DMS53 (cell line): ENCODE measurements around the gene TMEM132C.

Experiments
- DNase-seq: peaks from one replicate; lab custom pipeline; 2025; lab: John Stamatoyannopoulos, UW

TMEM132C gene

DNA sequence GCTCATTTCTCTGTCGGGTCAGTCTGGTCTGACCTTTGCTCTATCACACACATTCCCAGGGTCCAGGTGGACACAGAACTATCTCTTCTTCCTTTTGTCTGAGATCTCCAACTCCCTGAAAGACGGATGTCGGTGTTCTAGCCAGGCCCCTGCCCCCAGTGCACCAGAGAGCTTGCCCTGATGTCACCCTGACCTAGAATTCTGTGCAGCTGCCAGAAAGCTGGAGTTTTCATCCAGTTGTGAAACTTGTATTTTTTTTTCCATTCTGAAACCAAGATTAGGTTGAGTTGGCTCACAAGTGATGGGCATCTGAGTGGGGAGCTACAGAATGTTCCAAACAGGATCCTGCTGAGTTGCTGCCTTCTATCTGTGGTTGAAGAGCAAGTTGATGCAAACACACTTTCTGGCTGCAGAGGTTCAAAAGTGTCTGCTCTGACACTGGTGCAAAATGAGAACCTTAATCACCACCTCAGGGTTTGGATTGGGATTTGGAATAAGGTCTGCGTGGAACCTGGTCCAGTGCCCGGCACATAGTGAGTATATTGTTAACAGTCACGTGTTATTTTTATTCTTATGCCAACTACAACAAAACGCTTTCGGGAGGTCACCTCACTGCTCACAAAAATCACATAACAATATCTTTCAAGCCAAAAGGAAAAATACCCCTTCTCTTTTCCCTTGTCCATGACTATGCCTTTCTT is 345.3 kb downstream of the TMEM132C start:
- no peak for DNase-seq

GRCh38 chr12:128613837-128614590 is 347.0 kb downstream of the TMEM132C start:
- no peak for DNase-seq

DNA sequence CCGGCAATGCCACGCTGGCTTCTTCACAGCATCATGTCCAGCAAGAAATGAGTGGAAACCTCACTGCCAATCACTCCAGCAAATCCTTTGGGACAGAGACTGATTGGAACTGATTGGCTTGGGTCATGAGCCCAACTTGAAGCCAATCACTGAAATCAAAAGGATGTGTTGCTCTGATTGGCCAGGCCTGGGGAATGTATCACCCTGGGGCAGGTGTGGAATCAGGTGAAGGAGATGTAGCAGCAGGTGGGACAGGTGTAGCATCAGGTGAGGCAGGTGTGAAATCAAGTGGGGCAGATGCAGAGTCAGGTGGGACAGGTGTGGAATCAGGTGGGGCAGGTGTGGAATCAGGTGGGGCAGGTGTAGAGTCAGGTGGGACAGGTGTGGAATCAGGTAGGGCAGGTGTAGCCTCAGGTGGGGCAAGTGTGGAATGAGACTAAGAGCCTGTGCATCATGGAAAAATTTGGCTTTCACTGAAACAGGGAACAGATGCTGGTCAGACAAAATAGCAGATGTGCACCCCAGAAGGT is 350.4 kb downstream of the TMEM132C start:
- DNase-seq: no peak

- no peak for DNase-seq
These were observed 352.3 kb downstream of the TMEM132C start for GRCh38 chr12:128619263-128619662.

- DNase-seq: no peak
These were observed 354.3 kb downstream of the TMEM132C start for GRCh38 chr12:128621304-128621703.

DNA sequence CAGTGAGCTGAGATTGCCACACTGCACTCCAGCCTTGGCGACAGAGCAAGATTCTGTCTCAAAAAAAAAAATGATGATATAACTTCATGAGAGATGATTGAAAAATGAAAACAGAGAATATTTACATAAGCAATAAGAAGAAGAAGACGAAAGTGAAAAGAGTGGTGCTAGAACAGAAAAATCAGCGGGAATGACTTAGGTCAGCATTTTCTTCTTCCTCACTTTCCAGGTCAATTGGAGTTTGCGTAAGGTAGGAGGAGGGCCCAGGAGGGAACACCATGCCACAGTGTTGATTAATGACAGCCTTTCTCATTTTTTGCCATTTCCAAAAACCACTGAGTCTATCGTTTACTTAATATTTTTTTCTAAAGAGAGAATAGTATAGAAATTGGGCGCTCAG is 356.8 kb downstream of the TMEM132C start:
- no peak for DNase-seq

DNA sequence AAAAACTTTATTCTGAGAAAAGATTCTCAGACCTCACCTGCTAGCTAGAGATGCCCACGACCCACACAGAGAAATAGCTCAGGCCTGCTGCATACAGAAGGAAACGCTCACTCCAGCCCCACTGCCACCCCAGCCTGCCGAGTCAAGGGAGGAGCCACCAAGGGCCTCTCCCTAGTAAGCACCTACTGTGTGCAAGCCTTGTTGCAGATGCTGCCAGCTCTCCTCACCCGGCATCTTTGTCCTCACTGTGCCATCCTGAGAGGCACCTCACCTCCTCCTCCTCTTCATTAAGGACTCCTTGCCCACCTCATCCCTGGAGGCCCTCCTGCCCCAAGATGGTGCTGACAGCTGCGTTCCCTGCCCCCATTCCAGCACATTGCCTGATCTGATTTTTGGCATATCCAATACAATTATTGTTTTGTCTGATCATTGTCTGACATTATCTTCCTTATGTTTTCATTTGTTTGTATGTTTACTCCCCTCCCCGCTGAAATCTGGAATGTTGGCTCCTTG is 359.9 kb downstream of the TMEM132C start:
- DNase-seq: no peak

DNA sequence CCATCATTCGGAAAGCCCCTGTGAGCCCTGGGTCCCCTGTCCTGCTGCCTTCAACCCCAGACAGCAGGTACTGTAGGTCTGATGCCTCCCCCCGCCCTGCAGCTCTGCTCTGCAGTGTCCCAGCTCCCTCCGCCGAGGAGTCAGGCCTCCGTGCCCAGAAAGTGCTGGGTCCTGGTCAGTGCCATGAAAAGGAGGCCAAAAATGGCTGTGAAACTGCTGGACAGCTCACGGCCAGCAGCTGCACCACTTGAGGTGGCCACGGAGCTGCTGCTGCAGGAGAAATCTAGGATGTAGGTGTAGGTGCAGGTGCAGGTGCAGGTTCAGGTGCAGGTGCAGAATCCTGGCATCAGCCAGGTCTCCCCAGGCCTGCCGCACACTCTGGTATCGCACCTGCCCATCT is 360.7 kb downstream of the TMEM132C start:
- DNase-seq: no peak

DNA sequence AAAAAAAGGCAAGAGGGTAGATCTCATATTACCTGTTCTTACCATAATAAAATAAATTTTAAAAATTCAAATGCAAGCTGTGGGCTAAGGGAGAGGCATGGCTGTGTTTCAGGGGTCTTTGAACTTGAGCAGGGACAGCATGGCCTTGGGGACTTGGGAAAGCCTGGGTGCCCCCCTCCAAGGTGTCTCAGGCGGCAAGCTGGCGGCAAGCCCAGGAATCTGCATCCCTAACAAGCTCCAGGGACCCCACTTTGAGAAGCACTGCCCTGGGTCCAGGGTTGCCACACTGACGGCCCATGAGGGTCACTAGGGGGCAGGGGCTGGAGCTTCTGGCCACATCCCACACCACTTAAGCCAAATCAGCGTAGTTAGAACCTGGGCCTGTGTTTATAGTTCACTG is 363.0 kb downstream of the TMEM132C start:
- DNase-seq: no peak

DNA sequence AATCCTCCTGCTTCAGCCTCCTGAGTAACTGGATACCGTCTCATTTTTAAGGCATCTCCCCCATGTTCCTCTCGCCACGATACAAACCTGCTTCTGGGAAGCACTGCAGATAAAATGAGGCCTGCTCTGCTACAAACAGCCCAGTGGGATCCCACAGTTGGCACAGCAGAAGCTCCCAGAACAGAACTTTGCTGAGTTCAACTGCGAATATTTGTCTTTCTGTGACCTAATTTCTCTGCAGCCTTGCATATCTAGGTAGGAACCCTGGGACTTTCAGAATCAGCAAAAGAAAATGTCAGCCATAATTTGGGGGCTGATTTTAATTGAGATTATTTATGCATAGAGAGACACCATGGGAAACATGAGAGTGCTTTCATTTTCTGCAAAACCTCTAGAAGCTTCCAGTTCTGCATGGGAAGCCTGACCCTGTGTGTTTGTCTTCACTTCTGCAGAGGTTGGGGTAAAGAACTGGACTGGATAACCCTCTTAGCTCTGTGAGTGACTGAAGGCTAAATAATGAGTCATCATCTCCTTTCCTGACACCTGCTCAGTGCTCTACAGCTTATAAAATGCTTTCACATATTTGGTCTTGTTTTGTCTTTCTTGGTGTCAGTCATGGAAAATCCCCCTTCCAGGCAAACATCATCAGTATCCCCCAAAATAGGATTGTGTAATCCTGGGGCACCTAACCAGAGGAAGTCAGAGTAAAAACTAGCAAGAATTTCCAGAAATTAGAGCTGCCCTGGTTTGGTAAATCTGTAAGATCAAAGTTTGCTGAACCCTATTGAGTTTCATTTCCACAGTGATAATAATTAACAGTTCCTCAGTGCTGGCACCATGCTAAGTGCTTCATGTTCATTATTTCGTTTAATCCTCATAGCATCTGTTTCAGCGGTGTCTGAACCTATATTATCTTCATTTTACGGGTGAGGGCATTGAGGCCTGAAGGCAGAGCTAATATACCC is 371.0 kb downstream of the TMEM132C start:
- peak; percentile 35 for DNase-seq

GRCh38 chr12:128639089-128639488 is 372.1 kb downstream of the TMEM132C start:
- DNase-seq: no peak

- no peak for DNase-seq
These were observed 376.2 kb downstream of the TMEM132C start for GRCh38 chr12:128643155-128643554.

DNA sequence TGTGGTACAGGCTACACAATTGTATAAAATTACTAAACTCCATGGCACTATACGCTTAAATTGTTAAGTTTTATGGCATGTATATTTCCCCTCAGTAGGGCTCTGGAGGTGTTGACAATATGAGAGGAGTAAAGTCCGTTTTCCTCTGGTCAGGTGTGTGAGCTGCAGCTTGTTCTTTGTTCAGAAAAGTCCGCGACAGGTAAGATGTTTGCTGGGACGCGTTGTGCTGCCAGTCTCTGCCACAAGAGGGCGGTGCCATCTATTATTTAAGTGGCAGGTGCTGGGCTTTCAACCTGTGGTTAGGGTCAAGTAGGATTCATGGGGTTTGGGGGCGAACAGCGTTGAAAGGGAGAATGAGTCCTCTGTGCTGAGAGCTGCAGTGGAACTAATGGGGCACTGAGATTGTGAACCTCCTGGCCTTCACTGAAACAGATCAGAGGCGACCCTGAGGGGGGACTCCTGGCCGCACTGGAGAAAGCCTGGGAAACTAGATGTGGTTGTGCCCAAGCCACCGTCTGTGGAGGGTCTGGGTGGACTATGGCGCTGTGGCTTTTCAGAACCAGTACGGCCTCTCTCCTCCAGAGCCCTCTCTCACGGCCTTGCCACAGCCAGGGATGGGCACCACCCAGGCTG is 377.8 kb downstream of the TMEM132C start:
- DNase-seq: peak; percentile 61

DNA sequence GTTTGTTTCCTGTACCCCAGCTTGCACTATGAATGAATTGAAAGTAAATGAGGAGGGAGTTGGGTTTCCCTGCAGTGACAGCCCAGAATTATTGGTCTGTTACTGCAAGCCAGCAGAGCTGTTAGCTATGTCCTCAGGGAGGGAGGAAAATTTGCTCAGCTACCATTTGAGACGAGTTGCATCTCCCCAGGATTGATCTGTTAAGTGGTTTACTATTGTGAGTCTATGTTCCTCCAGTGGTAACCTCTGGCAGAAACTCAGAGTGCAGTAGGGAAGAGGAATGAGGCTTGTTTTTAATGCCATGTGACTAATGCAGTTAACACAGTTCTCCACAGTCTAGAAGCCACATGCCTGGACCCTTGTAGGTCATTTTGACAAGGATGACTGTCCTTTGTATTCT is 382.9 kb downstream of the TMEM132C start:
- no peak for DNase-seq

DNA sequence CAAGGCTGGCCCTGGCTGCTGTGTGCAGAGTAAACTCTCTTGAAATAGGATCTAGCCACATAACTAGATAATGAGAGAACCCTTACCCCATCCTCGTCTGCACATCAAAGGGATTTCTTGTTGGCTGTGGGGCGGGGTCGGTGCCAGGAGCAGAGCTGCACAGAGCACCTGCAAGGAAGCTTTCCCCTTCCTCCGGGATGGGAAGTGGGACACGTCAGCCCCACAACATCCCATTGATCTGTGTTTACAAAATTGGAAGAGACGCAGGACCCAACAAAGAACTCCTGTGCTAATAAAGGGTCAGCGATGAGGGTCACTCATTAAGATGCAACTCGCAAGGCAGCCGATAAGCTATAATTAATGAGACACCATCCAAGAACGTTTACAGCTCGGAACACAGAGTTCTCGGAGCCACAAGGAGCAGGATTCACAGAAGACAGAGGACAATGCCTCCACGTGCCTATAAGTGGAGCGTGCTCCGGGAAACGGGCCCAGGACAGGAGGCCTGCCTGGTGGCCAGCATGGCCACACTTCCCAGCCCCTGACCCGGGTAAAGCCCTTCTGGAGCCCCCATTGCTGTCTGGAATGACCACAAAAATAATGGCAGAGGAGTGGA is 385.3 kb downstream of the TMEM132C start:
- no peak for DNase-seq

DNA sequence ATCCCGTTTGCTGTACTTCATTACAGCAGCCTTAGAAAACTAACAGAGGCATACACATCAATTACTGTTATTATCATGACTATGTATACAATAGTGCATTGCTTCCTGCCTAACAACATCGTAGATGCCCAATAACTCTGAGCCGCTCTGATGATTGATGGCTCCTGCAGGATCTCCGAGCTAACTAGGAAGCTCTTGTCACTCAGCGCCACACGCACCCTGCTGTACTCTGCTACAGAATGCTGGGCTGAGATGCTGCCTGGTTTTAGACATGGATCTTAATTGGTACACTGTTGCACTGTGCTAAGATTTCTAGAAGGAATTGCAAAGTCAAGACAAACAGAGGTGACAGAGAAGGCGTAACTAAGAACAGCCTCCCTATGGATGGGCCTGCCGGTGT is 387.5 kb downstream of the TMEM132C start:
- no peak for DNase-seq

DNA sequence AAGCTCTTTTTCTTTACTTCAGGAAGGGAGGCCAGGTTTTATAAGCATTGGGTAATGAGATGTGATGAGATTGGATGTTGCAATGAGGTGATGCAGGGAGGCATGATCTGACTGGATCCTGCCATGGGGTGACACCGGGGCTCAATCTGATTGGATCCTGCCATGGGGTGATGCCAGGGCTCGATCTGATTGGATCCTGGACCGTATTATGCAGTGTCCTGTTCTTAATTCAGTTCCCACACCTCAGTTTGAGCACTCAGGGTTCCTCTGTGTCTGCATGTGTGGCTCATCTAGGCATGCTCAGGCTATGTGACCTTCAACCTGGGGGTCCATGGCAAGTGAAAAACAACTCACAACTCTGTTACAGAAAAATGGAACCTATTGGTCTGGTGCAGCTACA is 390.4 kb downstream of the TMEM132C start:
- no peak for DNase-seq

DNA sequence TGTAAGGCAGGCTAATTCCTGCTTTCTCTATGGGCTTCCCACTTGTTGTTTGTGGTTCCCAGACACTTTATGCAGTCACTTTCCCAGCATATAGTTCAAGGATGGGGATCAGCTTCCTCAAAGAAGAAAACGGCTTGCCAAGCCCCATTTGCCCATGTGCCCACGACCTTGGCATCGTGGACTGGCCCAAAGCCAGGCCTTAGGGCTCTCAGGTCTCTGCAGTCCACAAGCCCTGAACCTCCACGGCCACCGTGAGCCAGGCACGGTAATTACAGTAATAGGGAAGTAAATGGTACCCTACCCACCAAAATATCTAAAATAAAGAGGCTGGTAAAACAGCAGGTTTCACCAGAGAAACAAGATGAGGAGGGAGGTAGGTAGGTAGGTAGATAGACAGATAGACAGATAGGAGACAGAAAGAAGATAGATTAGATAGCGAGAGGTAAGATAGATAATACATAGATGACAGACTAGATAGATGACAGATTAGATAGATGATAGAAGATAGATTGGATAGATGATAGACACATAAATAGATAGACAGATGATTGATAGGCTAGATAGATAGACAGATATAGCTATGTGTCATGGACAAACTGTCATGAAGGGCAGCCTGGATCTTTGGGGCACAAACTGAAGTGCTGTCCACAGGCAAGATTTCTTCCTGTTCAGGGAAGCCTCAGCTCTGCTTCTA is 393.7 kb downstream of the TMEM132C start:
- DNase-seq: no peak

GRCh38 chr12:128661226-128661569 is 394.2 kb downstream of the TMEM132C start:
- DNase-seq: no peak

- DNase-seq: no peak
These were observed 395.1 kb downstream of the TMEM132C start for GRCh38 chr12:128662101-128662500.

DNA sequence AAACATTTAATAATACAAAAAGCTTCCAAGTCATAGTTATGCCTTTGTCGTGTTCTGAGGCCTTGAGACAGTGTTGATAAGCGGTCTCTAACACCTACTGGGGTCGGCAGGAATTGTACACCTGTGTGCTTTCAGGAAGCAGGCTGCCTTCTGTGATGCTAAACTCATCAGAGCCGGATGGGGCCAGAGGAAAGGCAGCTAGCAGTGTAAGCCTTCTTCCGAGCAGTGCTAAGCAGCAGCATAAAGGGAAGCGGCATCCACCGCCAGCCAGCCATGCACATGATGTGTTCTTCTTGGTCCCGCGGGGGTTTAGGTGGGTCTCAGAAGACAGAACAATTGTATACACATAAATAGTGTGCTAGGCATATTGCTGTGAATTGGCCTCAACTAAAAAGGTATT is 397.5 kb downstream of the TMEM132C start:
- DNase-seq: no peak
